Activated CD4-positive, alpha-beta T cell treated with anti-CD3 and anti-CD28 coated beads, Interleukin-2, amount 10 ng/mL, durations not matched to agents 7 days and 5 days (primary cell): ENCODE results near the gene TPD52L2. TPM values are rescaled to one million over a fixed set of nuclear protein-coding genes. Genes with fewer than 3 reads are reported as not detected.

Experiments used
- CTCF ChIA-PET: fragments of 350-600 bp; sonication (Branson Sonifier 250); formaldehyde crosslinking; loops from one replicate; lab custom pipeline; 2021; ENCODE audit warnings: antibody characterized with exemption; lab: Charles Lee
- POLR2A ChIA-PET: fragments of 350-600 bp; sonication (Branson Sonifier 250); formaldehyde crosslinking; loops from one replicate; lab custom pipeline; 2021; ENCODE audit warnings: antibody characterized with exemption; lab: Charles Lee
- DNase-seq: peaks from one replicate; pipeline ENCODE4 v3.0.0-alpha.2; 2020
- H3K27ac Mint-ChIP-seq: one replicate; pipeline ENCODE4 v1.8.0; 2021; ENCODE audit warnings: mild to moderate bottlenecking, moderate library complexity, mixed read lengths
- H3K27me3 Mint-ChIP-seq: one replicate; pipeline ENCODE4 v1.8.0; 2021; ENCODE audit warnings: mixed read lengths
- H3K36me3 Mint-ChIP-seq: one replicate; pipeline ENCODE4 v1.8.0; 2021; ENCODE audit warnings: low read depth, mixed read lengths
- H3K4me1 Mint-ChIP-seq: one replicate; pipeline ENCODE4 v1.8.0; 2021; ENCODE audit warnings: mixed read lengths
- H3K4me3 Mint-ChIP-seq: one replicate; pipeline ENCODE4 v1.8.0; 2021; ENCODE audit warnings: mild to moderate bottlenecking, moderate library complexity, mixed read lengths
- H3K9me3 Mint-ChIP-seq: one replicate; pipeline ENCODE4 v1.8.0; 2021; ENCODE audit warnings: mixed read lengths
- total RNA-seq, 2 experiments: library from RNA; stranded (reverse); gene quantifications; one replicate each; pipeline ENCODE4 v1.2.3, GENCODE V29; 2021

The TPD52L2 gene
- total RNA-seq, 2 experiments from 2014 or later, result 39.6 to 41.6 TPM

GRCh38 chr20:63881451-63882226, 16.6 kb downstream of the TPD52L2 start:
- POLR2A ChIA-PET, result no interaction called here
- Mint-ChIP-seq H3K27me3 (no peaks in the 10 kb centered on the region), H3K36me3 (peaks cover 9% of the 10 kb centered on the region), H3K27ac (no peak overlapping the region), H3K4me3 (no peak overlapping the region), H3K4me1 (peaks cover 9% of the 10 kb centered on the region), H3K9me3 (no peaks in the 10 kb centered on the region)
- CTCF ChIA-PET, result interaction anchor here (1.2 to 1.3 kb wide), 2 partner anchors 16 to 18 kb away, joined by 4 to 5 read pairs; partner anchors contain the start of gene TPD52L2
- DNase-seq, result no peak

- DNase-seq, result no peak
- CTCF ChIA-PET, result interaction anchor here (1.1 to 1.3 kb wide), 3 partner anchors 9 to 19 kb away, joined by 4 to 5 read pairs (median 4); partner anchors contain the start of gene TPD52L2
- H3K9me3 Mint-ChIP-seq, result no peaks in the 10 kb centered on the region
- peaks cover 7% of the 10 kb centered on the region for H3K36me3 Mint-ChIP-seq
- H3K27me3 Mint-ChIP-seq, result no peaks in the 10 kb centered on the region
- no peak overlapping the region for H3K27ac Mint-ChIP-seq
- POLR2A ChIA-PET, result no interaction called here
- H3K4me3 Mint-ChIP-seq, result no peak overlapping the region
- peaks cover 9% of the 10 kb centered on the region for H3K4me1 Mint-ChIP-seq
Measured at GRCh38 chr20:63882257-63883200, 17.5 kb downstream of the TPD52L2 start.

DNA sequence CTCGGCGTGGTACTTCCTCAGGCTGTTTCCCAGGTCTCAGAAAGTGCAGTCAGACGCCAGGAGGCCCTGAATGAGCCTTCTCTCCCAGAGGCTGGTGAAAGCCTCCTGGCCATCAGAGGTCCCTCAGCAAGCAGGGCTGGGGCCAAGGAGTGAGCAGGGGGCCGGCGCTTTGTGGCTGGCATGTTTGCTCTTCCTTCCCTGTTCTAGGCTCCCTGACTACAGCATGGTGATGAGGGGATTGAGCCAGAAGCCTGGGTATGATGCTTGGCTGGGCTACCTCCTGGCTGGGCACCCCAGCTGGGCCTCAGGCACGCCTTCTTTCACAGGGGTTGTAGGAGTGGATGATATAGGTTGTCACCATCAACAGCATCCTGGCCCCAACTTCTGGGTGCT, 18.1 kb downstream of the TPD52L2 start:
- H3K9me3 Mint-ChIP-seq, result no peaks in the 10 kb centered on the region
- H3K27ac Mint-ChIP-seq, result no peak overlapping the region
- peaks cover 9% of the 10 kb centered on the region for H3K4me1 Mint-ChIP-seq
- CTCF ChIA-PET, result interaction anchor here (1.1 kb wide), 1 partner anchor 9 kb away, joined by 4 read pairs; no protein-coding TSS in a partner anchor
- no peak overlapping the region for H3K4me3 Mint-ChIP-seq
- POLR2A ChIA-PET, result no interaction called here
- peaks cover 7% of the 10 kb centered on the region for H3K36me3 Mint-ChIP-seq
- H3K27me3 Mint-ChIP-seq, result no peaks in the 10 kb centered on the region
- no peak for DNase-seq

DNA sequence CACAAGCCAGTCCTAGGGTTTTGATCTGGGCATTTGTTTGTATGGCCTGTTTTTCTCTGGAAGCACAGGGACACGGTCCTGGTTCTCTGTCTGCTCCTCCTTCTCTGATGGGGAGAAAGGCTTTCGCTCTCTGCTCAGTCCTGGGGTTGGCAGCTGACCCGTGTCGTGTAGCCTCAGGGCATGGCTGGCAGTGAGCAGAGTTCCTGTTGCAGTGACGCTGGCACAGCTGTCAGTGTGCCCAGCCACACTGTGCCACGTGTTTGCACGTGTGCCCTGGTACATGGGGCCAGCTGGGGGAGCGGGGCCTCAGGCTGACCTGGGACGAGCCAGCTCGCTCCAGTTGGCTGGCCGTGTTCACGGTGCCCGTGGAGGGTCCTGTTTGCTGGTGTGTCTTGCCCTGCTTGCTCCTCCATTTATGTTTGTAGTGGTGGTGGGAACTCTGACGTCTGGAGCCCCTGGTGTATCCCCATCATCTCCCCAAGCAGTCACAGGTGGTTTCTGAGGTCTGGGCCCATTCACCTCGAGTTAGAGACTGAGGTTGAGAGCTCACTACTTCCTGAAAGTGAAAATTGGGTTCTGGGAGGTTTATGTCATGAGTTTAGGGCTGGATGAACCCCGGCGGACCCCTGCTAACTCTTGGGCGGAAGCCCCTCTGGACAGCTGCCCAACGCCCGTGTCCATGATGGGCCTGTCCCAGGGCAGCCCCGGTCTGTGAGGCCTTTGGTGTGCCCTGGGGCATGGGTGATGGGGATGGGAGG, 19.6 kb downstream of the TPD52L2 start:
- H3K4me1 Mint-ChIP-seq, result peaks cover 9% of the 10 kb centered on the region
- H3K36me3 Mint-ChIP-seq, result peaks cover 7% of the 10 kb centered on the region
- no peak overlapping the region for H3K27ac Mint-ChIP-seq
- DNase-seq, result no peak
- POLR2A ChIA-PET, result no interaction called here
- no peak overlapping the region for H3K4me3 Mint-ChIP-seq
- CTCF ChIA-PET, result interaction anchor here (0.7 kb wide), 1 partner anchor 9 kb away, joined by 4 read pairs; no protein-coding TSS in a partner anchor
- no peaks in the 10 kb centered on the region for H3K27me3 Mint-ChIP-seq
- H3K9me3 Mint-ChIP-seq, result no peaks in the 10 kb centered on the region

GRCh38 chr20:63885264-63886053, 20.4 kb downstream of the TPD52L2 start:
- no peak overlapping the region for H3K4me3 Mint-ChIP-seq
- ChIA-PET POLR2A (no interaction called here), CTCF (interaction anchor here (0.7 kb wide), 1 partner anchor 10 kb away, joined by 4 read pairs; no protein-coding TSS in a partner anchor)
- no peak for DNase-seq
- no peaks in the 10 kb centered on the region for H3K9me3 Mint-ChIP-seq
- H3K4me1 Mint-ChIP-seq, result peaks cover 9% of the 10 kb centered on the region
- no peaks in the 10 kb centered on the region for H3K27me3 Mint-ChIP-seq
- peaks cover 7% of the 10 kb centered on the region for H3K36me3 Mint-ChIP-seq
- H3K27ac Mint-ChIP-seq, result no peak overlapping the region

GRCh38 chr20:63886054-63886419, 21.0 kb downstream of the TPD52L2 start:
- CTCF ChIA-PET, result no interaction called here
- Mint-ChIP-seq H3K4me1 (peaks cover 9% of the 10 kb centered on the region), H3K9me3 (no peaks in the 10 kb centered on the region), H3K36me3 (peaks cover 7% of the 10 kb centered on the region), H3K27me3 (no peaks in the 10 kb centered on the region), H3K27ac (no peak overlapping the region), H3K4me3 (no peak overlapping the region)
- POLR2A ChIA-PET, result no interaction called here
- DNase-seq, result no peak

GRCh38 chr20:63886921-63887320, 21.9 kb downstream of the TPD52L2 start:
- DNase-seq, result no peak
- CTCF ChIA-PET, result interaction anchor here (0.7 kb wide), 1 partner anchor 22 kb away, joined by 3 read pairs; the partner anchor contains the start of gene TPD52L2
- peaks cover 9% of the 10 kb centered on the region for H3K4me1 Mint-ChIP-seq
- no peak overlapping the region for H3K4me3 Mint-ChIP-seq
- H3K27ac Mint-ChIP-seq, result no peak overlapping the region
- no peaks in the 10 kb centered on the region for H3K9me3 Mint-ChIP-seq
- H3K27me3 Mint-ChIP-seq, result no peaks in the 10 kb centered on the region
- peaks cover 7% of the 10 kb centered on the region for H3K36me3 Mint-ChIP-seq
- POLR2A ChIA-PET, result no interaction called here

DNA sequence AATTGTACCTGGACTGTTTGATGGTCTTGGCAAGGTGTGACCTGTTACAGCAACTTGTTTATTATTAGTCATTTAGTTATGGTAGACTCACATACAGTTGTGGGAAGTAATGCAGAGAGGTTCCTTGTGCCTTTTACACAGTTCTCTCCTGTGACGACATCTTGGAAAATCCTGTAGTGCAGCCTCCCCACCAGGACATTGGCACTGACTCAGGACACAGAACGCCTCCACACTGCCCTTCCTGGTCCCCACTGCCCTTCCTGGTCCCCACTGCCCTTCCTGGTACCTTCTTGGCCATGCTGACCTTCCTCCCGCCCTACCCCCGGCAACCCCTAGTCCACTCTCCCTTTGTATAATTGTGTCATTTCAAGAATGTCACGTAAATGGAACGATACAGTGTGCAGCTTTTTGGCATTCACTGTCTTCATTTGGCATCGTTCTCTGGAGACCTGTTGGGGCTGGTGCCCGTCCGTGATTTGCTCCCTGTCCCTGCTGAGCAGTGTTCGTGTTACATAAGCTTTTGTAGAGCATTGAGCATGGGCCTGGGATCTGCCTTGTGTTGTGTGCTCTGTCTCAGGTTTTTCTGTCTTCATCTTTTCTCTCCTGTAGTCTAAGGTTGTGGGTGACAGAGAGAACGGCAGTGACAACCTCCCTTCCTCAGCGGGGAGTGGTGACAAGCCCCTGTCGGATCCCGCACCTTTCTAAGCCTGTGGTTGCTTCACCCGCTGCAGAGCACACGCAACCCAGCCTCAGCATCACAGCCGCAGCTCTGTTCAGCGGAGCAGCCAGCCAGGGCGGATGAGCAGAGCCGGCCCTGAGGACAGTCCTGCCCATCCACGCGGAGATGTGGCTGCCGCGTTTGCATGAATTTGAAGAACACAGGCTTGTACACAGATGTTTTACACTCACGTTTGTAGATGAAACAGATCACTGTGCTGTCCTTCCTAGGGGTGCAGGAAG, 24.5 kb downstream of the TPD52L2 start:
- H3K27ac Mint-ChIP-seq, result no peak overlapping the region
- POLR2A ChIA-PET, result no interaction called here
- peaks cover 4% of the 10 kb centered on the region for H3K36me3 Mint-ChIP-seq
- no peaks in the 10 kb centered on the region for H3K27me3 Mint-ChIP-seq
- DNase-seq, result no peak
- peaks cover 13% of the 10 kb centered on the region for H3K4me1 Mint-ChIP-seq
- CTCF ChIA-PET, result no interaction called here
- H3K4me3 Mint-ChIP-seq, result no peak overlapping the region
- no peaks in the 10 kb centered on the region for H3K9me3 Mint-ChIP-seq

DNA sequence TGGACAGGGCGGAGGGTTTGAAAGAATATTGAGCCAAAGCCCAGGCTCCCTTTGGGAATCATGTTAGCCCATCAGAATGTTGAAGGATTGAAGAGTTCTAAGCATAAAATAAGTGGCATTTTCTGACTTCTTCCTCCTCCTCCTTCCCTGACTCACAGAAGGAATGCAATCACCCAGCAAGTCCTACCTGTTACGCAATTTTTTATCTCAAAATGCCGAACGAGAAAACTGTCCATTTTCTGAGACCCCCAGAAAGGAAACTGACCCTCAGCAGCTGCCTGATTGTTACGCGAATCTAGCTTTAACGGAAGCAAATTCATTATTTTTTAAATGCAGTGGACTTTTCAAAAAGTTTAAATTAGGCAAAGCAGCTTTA, 25.1 kb downstream of the TPD52L2 start:
- H3K4me3 Mint-ChIP-seq, result no peak overlapping the region
- peaks cover 9% of the 10 kb centered on the region for H3K4me1 Mint-ChIP-seq
- ChIA-PET CTCF (interaction anchor here (2.4 kb wide), 1 partner anchor 90 kb away, joined by 6 read pairs; the partner anchor contains the start of gene PRPF6), POLR2A (no interaction called here)
- no peak overlapping the region for H3K27ac Mint-ChIP-seq
- H3K27me3 Mint-ChIP-seq, result no peaks in the 10 kb centered on the region
- H3K9me3 Mint-ChIP-seq, result no peaks in the 10 kb centered on the region
- no peaks in the 10 kb centered on the region for H3K36me3 Mint-ChIP-seq
- DNase-seq, result no peak

- Mint-ChIP-seq H3K36me3 (peaks cover under 1% of the 10 kb centered on the region), H3K27me3 (no peaks in the 10 kb centered on the region), H3K4me3 (no peak overlapping the region), H3K27ac (no peak overlapping the region), H3K4me1 (peaks cover 9% of the 10 kb centered on the region), H3K9me3 (no peaks in the 10 kb centered on the region)
- POLR2A ChIA-PET, result no interaction called here
- no peak for DNase-seq
- CTCF ChIA-PET, result interaction anchor here (2.4 kb wide), 1 partner anchor 90 kb away, joined by 6 read pairs; the partner anchor contains the start of gene PRPF6
Measured at GRCh38 chr20:63890616-63891015, 25.5 kb downstream of the TPD52L2 start.
